Measurements from ENCODE around the gene USP48. TPM values are rescaled to one million over a fixed set of nuclear protein-coding genes. Genes with fewer than 3 reads are reported as not detected.

Gene USP48
- total and polyA plus RNA-seq, 7 donors, result 12.6 to 77.0 (median 47.1) TPM

GRCh38 chr1:21756393-21757089 is 26.4 kb downstream of the USP48 start:
- no peaks in the 10 kb centered on the region for H3K9me3 ChIP-seq
- WGBS, 2 donors, result 88% methylated on average over 12 of the region's 12 CpGs
- peaks cover 0 to 5% (median 1%) of the 10 kb centered on the region in 4 donors for H3K4me1 ChIP-seq
- TF ChIP-seq CTCF (IDR thresholded peaks at IDR 0.05) (no peak), EP300 (IDR thresholded peaks at IDR 0.05) (no peak), POLR2AphosphoS5 (IDR thresholded peaks at IDR 0.05) (no peak), POLR2A (IDR thresholded peaks at IDR 0.05) (no peak)
- intact Hi-C loops (cut with DNase I), result no loop called here
- H3K27me3 ChIP-seq, result no peaks in the 10 kb centered on the region
- no peak overlapping the region for H3K4me3 ChIP-seq
- peaks cover 8 to 53% (median 15%) of the 10 kb centered on the region in 4 donors for H3K36me3 ChIP-seq
- no peak for DNase-seq
- H3K27ac ChIP-seq, result no peak overlapping the region

DNA sequence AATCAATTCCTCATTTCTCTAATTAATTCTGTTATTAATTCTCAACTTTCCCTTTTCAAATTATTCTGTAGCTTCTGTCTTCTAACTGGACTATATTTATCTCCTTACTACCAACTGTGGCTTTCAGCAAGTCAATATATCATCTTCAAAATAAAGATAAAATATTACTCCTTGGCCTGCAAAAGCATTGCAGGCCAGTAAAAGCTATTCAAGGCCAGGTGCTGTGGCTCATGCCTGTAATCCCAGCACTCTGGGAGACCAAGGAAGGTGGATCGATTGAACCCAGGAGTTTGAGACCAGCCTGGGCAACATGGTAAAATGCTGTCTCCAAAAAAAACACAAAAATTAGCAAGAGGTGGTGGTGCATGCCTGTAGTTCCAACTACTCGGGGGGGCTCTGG is 27.9 kb downstream of the USP48 start:
- WGBS, 2 donors, result 98 to 99% methylated on average over 2 of the region's 2 CpGs
- H3K27me3 ChIP-seq, result no peaks in the 10 kb centered on the region
- no peak overlapping the region for H3K27ac ChIP-seq
- H3K9me3 ChIP-seq, result no peaks in the 10 kb centered on the region
- TF ChIP-seq CTCF (IDR thresholded peaks at IDR 0.05) (no peak), EP300 (IDR thresholded peaks at IDR 0.05) (no peak), POLR2AphosphoS5 (IDR thresholded peaks at IDR 0.05) (no peak), POLR2A (IDR thresholded peaks at IDR 0.05) (no peak)
- H3K36me3 ChIP-seq, result peaks cover 8 to 63% (median 21%) of the 10 kb centered on the region in 4 donors
- no peak overlapping the region for H3K4me3 ChIP-seq
- intact Hi-C loops (cut with DNase I), result no loop called here
- H3K4me1 ChIP-seq, result peaks cover 0 to 5% (median 1%) of the 10 kb centered on the region in 4 donors
- no peak for DNase-seq

- peaks cover 8 to 63% (median 21%) of the 10 kb centered on the region in 4 donors for H3K36me3 ChIP-seq
- TF ChIP-seq CTCF (IDR thresholded peaks at IDR 0.05) (no peak), POLR2AphosphoS5 (IDR thresholded peaks at IDR 0.05) (no peak), EP300 (IDR thresholded peaks at IDR 0.05) (no peak), POLR2A (IDR thresholded peaks at IDR 0.05) (no peak)
- no peak overlapping the region for H3K27ac ChIP-seq
- DNase-seq, result no peak
- H3K27me3 ChIP-seq, result no peaks in the 10 kb centered on the region
- H3K4me3 ChIP-seq, result no peak overlapping the region
- peaks cover 0 to 5% (median 1%) of the 10 kb centered on the region in 4 donors for H3K4me1 ChIP-seq
- WGBS, 2 donors, result 92 to 97% methylated on average over 3 of the region's 3 CpGs
- intact Hi-C loops (cut with DNase I), result no loop called here
- no peaks in the 10 kb centered on the region for H3K9me3 ChIP-seq
Observed at GRCh38 chr1:21754583-21754982, 28.4 kb downstream of the USP48 start.

- peaks cover 13 to 84% (median 21%) of the 10 kb centered on the region in 4 donors for H3K36me3 ChIP-seq
- WGBS, 2 donors, result 57 to 86% methylated on average over 2 of the region's 2 CpGs
- H3K27me3 ChIP-seq, result no peaks in the 10 kb centered on the region
- TF ChIP-seq POLR2AphosphoS5 (IDR thresholded peaks at IDR 0.05), result no peak
- no peak for TF ChIP-seq CTCF (IDR thresholded peaks at IDR 0.05)
- no peak for TF ChIP-seq EP300 (IDR thresholded peaks at IDR 0.05)
- H3K4me1 ChIP-seq, result no peaks in the 10 kb centered on the region
- H3K9me3 ChIP-seq, result no peaks in the 10 kb centered on the region
- no peak for DNase-seq
- intact Hi-C loops (cut with DNase I), result no loop called here
- H3K4me3 ChIP-seq, result no peak overlapping the region
- no peak overlapping the region for H3K27ac ChIP-seq
Observed at GRCh38 chr1:21752186-21752585, 30.8 kb downstream of the USP48 start.

GRCh38 chr1:21751281-21751680 is 31.7 kb downstream of the USP48 start:
- no peaks in the 10 kb centered on the region for H3K4me1 ChIP-seq
- no peaks in the 10 kb centered on the region for H3K27me3 ChIP-seq
- no peak for DNase-seq
- H3K9me3 ChIP-seq, result no peaks in the 10 kb centered on the region
- H3K36me3 ChIP-seq, result peaks cover 13 to 87% (median 23%) of the 10 kb centered on the region in 4 donors
- no peak overlapping the region for H3K4me3 ChIP-seq
- 89 to 90% methylated on average over 2 of the region's 2 CpGs for WGBS, 2 donors
- H3K27ac ChIP-seq, result no peak overlapping the region
- intact Hi-C loops (cut with DNase I), result no loop called here
- no peak for TF ChIP-seq POLR2AphosphoS5 (IDR thresholded peaks at IDR 0.05)
